Left lung (tissue), 10 donors: ENCODE data around the gene MRRF. TPM values are rescaled to one million over a fixed set of nuclear protein-coding genes. Genes with fewer than 3 reads are reported as not detected.

Source experiments
- ATAC-seq: fragments of 200-7000 bp; cut with Tn5 transposase; one replicate; pipeline ENCODE4 v1.9.1; 2020; ENCODE audit warnings: moderate library complexity
- DNase-seq, 4 donors: peaks; one replicate each; pipeline ENCODE4 v3.0.0-alpha.2; 2013 to 2020
- H3K27ac ChIP-seq, 2 donors: fragments of 200-600 bp; sonication (generic) in 1 of 2; one replicate each; pipeline versions ENCODE4 v1.5.0 to v1.8.0; 2020 to 2021
- H3K27me3 ChIP-seq, 2 donors: fragments of 200-600 bp; sonication (generic) in 1 of 2; one replicate each; pipeline versions ENCODE4 v1.5.0 to v1.8.0; 2020 to 2021
- H3K36me3 ChIP-seq, 2 donors: fragments of 200-600 bp; sonication (generic) in 1 of 2; one replicate each; pipeline versions ENCODE4 v1.5.0 to v1.8.0; 2020 to 2021
- H3K4me1 ChIP-seq, 2 donors: fragments of 200-600 bp; one replicate each; pipeline ENCODE4 v1.8.0; 2021
- H3K4me3 ChIP-seq, 2 donors: fragments of 200-600 bp; sonication (generic) in 1 of 2; one replicate each; pipeline versions ENCODE4 v1.5.0 to v1.8.0; 2020 to 2021; ENCODE audit warnings: mild to moderate bottlenecking in 1 of 2
- H3K9me3 ChIP-seq, 2 donors: fragments of 200-600 bp; sonication (generic) in 1 of 2; one replicate each; pipeline versions ENCODE4 v1.5.0 to v1.8.0; 2020 to 2021
- intact Hi-C, 2 donors: fragments of 100-400 bp; cut with DNase I; formaldehyde crosslinking; loops; one replicate each; pipeline versions ENCODE4 v1.11.2 to v1.14.2; 2022
- polyA plus RNA-seq, 6 donors: library from polyadenylated mRNA; unstranded; fragments of 120-200 nt; gene quantifications; one replicate each; pipeline ENCODE4 v1.2.1, GENCODE V29; 2013; ENCODE audit not compliant: insufficient read length in 6 of 6
- total RNA-seq, 2 donors: library from RNA; stranded (reverse); fragmentation: NEBNext Ultra II Directional; extraction: Animal tissue kit (Norgen Biotek cat#: 25700); gene quantifications; one replicate each; pipeline ENCODE4 v1.2.1, GENCODE V29; 2021
- TF ChIP-seq, protein P1 (sequence below), 2 donors: fragments of 200-600 bp; sonication (generic) in 1 of 2; IDR thresholded peaks; one replicate each; pipeline versions ENCODE4 v1.5.0 to v1.8.0; 2021; ENCODE audit warnings: antibody characterized with exemption in 2 of 2
- donor health status: DM: no; HTN: yes; CAD: no.
- donor health status: DM: no; HTN: no; CAD: no.

The MRRF gene
- total and polyA plus RNA-seq, 8 donors = 21.3 to 53.0 (median 41.2) TPM

DNA sequence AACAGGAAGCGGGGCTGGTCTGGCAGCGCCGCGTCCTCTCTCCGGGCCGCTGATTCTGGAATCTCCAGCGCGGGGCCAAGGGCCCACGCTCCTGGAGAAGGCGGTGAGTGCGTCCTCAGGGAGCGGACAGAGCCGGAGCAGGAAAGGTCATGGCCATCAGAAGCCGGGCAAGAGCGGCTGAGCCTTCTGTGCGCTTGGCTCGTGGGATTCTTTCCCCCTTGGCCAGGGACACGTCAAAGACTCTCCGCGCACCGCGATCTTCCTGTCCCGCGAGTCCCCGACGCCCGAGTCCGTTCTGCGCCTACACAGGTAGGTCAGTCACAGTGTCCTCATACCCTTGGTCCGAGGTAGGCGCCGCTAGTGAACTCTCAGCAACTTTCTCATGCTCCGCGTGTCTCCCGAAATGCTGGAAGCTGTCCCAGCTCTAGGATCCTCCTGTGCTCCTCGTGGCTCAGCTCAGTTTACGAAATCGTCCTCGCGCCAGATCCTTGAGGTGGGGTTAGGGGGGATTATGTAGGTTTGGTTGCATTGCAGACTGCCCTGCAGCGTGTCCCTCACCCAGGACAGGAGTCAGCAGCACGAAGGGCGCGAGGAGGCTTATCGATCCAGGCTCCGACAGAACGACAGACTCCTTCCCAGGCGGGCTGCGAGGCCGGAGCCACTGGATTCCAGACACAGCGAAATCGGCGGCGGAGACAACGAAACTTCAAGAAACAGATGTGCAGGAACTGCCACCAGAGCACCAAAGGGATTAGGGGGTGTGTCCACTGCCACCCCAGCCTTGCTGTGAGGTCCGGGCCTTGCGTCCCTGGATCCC, 44.6 kb upstream of the MRRF start:
- Histone ChIP-seq H3K4me3 (no peak overlapping the region), H3K36me3 (no peaks in the 10 kb centered on the region), H3K27ac (no peak overlapping the region), H3K4me1 (peaks cover 17 to 22% of the 10 kb centered on the region in 2 donors), H3K27me3 (peaks cover 73 to 100% of the 10 kb centered on the region in 2 donors), H3K9me3 (no peaks in the 10 kb centered on the region)
- DNase-seq (no peak), ATAC-seq (peak; percentile 6)
- TF ChIP-seq, protein P1, sequence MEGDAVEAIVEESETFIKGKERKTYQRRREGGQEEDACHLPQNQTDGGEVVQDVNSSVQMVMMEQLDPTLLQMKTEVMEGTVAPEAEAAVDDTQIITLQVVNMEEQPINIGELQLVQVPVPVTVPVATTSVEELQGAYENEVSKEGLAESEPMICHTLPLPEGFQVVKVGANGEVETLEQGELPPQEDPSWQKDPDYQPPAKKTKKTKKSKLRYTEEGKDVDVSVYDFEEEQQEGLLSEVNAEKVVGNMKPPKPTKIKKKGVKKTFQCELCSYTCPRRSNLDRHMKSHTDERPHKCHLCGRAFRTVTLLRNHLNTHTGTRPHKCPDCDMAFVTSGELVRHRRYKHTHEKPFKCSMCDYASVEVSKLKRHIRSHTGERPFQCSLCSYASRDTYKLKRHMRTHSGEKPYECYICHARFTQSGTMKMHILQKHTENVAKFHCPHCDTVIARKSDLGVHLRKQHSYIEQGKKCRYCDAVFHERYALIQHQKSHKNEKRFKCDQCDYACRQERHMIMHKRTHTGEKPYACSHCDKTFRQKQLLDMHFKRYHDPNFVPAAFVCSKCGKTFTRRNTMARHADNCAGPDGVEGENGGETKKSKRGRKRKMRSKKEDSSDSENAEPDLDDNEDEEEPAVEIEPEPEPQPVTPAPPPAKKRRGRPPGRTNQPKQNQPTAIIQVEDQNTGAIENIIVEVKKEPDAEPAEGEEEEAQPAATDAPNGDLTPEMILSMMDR (IDR thresholded peaks at IDR 0.05) = no peak
- intact Hi-C loops = loop anchor here in 1 of 2 donors (10.0 kb wide), 1 partner anchor 55 kb away; no protein-coding TSS in a partner anchor

DNA sequence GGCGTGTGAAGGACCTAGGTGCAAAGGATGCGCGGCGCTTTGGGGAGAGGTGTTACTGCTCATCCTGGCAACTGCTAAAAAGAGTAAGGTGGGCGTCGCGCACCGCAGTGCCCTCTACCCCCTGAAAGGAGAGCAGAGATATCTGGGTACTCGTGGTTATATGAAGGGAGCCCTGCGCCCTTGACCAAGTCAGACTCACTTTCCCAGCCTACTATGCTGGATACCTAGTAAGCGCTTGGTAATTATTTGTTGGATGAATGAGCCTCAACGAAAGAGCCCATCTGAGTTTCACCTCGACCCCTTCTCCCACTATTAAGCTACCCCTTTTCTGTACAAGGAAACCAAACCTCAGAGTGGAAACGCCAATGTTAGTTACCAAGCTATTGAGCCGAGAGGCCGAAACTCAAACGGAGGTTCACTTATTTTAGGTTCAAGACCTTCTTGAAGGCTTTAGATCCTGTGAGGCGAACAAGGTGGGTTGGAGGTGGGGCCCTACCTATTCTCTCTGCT, 44.0 kb upstream of the MRRF start:
- ATAC-seq (no peak), DNase-seq (no peak)
- peaks cover 17 to 22% of the 10 kb centered on the region in 2 donors for H3K4me1 ChIP-seq
- no peaks in the 10 kb centered on the region for H3K36me3 ChIP-seq
- no peak overlapping the region for H3K4me3 ChIP-seq
- no peaks in the 10 kb centered on the region for H3K9me3 ChIP-seq
- H3K27ac ChIP-seq = no peak overlapping the region
- intact Hi-C loops = no loop called here
- TF ChIP-seq, protein P1 (IDR thresholded peaks at IDR 0.05) = no peak
- peaks cover 73 to 100% of the 10 kb centered on the region in 2 donors for H3K27me3 ChIP-seq

DNA sequence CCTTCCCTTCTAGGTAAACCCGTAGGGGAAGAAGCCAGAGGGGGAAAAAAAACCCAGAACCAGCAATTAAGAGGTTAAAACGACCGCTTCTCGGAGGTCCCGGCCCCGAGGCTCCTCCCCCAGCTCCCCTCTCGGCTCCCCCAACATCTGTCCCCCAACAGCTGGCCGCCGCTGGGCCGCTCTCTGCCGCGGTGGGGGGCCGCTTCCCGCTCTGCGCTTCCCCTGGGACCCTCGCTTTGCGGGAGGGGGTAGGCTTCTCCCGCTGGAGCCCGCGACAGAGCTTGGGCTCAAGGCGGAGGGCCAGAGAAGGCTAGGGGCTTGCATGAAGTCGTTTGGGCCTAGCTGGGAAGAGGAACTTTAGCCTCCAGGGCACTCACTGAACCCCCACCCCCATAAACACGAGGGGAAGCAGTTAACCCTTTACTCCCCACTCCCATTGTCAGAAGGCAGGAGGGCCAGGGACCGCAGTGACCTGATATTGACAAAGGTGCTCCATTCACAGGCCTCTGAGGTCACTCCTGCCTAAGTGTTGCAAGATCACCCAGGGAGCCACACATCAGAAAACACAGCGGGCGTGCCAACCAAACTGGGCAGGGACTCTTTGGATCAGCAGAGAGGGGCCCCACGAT, 43.4 kb upstream of the MRRF start:
- no peak for ATAC-seq
- TF ChIP-seq, protein P1 (IDR thresholded peaks at IDR 0.05) = no peak

DNA sequence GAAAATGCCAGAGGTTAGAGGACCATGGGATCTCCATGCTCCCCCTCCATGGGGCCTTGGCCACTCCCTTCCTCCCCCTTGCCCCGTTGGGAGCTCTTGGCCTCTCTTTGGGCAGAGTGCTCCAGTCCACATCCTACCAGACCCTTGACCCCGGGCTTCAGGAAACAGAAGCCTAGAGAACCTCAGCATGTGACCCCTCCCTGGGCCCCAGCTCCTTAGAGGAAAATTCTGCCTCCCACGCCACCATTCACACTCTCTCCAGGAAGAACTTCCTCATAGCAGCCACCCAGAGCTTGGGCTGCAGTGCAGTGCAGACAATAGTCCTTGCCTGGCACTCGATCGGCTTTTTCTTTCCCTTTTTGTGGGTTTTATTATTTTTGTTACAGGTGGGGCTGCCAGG, 41.9 kb upstream of the MRRF start:
- intact Hi-C loops = no loop called here
- H3K27me3 ChIP-seq = peaks cover 84 to 100% of the 10 kb centered on the region in 2 donors

More for the DNA sequence above, 43.4 kb upstream of the MRRF start:
- Histone ChIP-seq H3K4me1 (peaks cover 20 to 27% of the 10 kb centered on the region in 2 donors), H3K27ac (no peak overlapping the region), H3K4me3 (no peak overlapping the region), H3K36me3 (no peaks in the 10 kb centered on the region), H3K9me3 (no peaks in the 10 kb centered on the region), H3K27me3 (peaks cover 78 to 100% of the 10 kb centered on the region in 2 donors)
- intact Hi-C loops = no loop called here
- DNase-seq = no peak

More for the DNA sequence above, 41.9 kb upstream of the MRRF start:
- Histone ChIP-seq H3K36me3 (no peaks in the 10 kb centered on the region), H3K27ac (no peak overlapping the region), H3K4me3 (no peak overlapping the region), H3K9me3 (no peaks in the 10 kb centered on the region), H3K4me1 (peaks cover 22 to 37% of the 10 kb centered on the region in 2 donors)
- TF ChIP-seq, protein P1 (IDR thresholded peaks at IDR 0.05) = no peak
- no peak for ATAC-seq
- DNase-seq = no peak
